ENCODE results near the gene RIGI. TPM values are rescaled to one million over a fixed set of nuclear protein-coding genes. Genes with fewer than 3 reads are reported as not detected.

The RIGI gene
- total and polyA plus RNA-seq, 2 of the 13 experiments (the other 11 are each of a cell fraction or from before 2014, with no cell fraction given) = 3.0 to 8.2 TPM

DNA sequence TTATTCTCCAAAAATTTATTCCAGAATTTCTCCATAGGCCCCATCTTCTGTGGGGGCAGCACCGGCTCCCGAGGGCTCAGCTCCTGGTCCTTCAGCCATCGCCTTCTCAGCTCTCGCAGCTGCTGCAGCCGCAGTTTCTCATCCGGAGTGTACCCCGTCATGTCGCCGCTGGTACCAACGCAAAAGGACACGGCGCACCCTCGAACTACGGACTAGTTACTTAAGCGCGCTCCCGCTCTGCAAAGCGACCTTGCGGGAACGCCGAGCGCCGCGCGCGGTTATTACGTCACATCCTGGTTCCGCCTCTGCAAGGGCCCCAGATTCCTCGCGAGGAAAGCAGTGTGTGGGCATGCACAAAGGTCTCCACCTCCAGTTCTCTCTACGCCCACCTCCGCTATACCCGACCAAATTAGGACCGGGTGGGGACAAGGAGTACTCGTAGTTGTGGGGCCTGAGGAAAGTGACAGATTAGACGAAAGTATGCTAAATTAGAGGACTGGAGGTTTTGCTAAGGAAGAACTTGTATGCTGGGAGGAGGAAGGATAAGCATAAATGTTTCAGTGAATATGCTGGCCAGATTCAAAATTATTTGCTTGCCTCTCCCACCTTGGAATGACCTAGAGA, 47.0 kb upstream of the RIGI start, which contains the start of gene NDUFB6 (continued):
- TF ChIP-seq, protein P1, sequence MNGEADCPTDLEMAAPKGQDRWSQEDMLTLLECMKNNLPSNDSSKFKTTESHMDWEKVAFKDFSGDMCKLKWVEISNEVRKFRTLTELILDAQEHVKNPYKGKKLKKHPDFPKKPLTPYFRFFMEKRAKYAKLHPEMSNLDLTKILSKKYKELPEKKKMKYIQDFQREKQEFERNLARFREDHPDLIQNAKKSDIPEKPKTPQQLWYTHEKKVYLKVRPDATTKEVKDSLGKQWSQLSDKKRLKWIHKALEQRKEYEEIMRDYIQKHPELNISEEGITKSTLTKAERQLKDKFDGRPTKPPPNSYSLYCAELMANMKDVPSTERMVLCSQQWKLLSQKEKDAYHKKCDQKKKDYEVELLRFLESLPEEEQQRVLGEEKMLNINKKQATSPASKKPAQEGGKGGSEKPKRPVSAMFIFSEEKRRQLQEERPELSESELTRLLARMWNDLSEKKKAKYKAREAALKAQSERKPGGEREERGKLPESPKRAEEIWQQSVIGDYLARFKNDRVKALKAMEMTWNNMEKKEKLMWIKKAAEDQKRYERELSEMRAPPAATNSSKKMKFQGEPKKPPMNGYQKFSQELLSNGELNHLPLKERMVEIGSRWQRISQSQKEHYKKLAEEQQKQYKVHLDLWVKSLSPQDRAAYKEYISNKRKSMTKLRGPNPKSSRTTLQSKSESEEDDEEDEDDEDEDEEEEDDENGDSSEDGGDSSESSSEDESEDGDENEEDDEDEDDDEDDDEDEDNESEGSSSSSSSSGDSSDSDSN (CRISPR knock-in tag; IDR thresholded peaks at IDR 0.05) = peak; percentile 53; the same call in 1 of the 2 replicates
- peak; percentile 83 for TF ChIP-seq ELF1 (CRISPR knock-in tag; IDR thresholded peaks at IDR 0.05)
- TF ChIP-seq, protein P2, sequence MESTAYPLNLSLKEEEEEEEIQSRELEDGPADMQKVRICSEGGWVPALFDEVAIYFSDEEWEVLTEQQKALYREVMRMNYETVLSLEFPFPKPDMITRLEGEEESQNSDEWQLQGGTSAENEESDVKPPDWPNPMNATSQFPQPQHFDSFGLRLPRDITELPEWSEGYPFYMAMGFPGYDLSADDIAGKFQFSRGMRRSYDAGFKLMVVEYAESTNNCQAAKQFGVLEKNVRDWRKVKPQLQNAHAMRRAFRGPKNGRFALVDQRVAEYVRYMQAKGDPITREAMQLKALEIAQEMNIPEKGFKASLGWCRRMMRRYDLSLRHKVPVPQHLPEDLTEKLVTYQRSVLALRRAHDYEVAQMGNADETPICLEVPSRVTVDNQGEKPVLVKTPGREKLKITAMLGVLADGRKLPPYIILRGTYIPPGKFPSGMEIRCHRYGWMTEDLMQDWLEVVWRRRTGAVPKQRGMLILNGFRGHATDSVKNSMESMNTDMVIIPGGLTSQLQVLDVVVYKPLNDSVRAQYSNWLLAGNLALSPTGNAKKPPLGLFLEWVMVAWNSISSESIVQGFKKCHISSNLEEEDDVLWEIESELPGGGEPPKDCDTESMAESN (CRISPR knock-in tag; conservative IDR thresholded peaks at IDR 0.05) = 0 out of 2 replicates have a peak, but pooled peaks have one; percentile 56
- peak; percentile 62; the same call in 1 of the 2 replicates for TF ChIP-seq ZNF446 (CRISPR knock-in tag; IDR thresholded peaks at IDR 0.05)
- peak; percentile 60 for TF ChIP-seq ZSCAN21 (CRISPR knock-in tag; IDR thresholded peaks at IDR 0.05; ENCODE audit: borderline replicate concordance)
- peak; percentile 92 for TF ChIP-seq ZNF335 (CRISPR knock-in tag; IDR thresholded peaks at IDR 0.05)
- TF ChIP-seq GABPB1 (CRISPR knock-in tag; IDR thresholded peaks at IDR 0.05) = peak; percentile 99
- peak; percentile 88 for TF ChIP-seq HNRNPLL (IDR thresholded peaks at IDR 0.05; ENCODE audit: low read depth, low read length, poor library complexity, severe bottlenecking)
- peak; percentile 73 for TF ChIP-seq ZNF564 (CRISPR knock-in tag; IDR thresholded peaks at IDR 0.05)
- TF ChIP-seq ZFP41 (CRISPR knock-in tag; IDR thresholded peaks at IDR 0.05; ENCODE audit: borderline replicate concordance) = no peak
- TF ChIP-seq SMARCE1 (IDR thresholded peaks at IDR 0.05; ENCODE audit: borderline replicate concordance) = no peak
- peak; percentile 83 for TF ChIP-seq ZNF501 (CRISPR knock-in tag; IDR thresholded peaks at IDR 0.05)
- no peak for TF ChIP-seq CBX2 (IDR thresholded peaks at IDR 0.05; ENCODE audit: low read depth, low read length)
- TF ChIP-seq CBX2 (CRISPR knock-in tag; IDR thresholded peaks at IDR 0.05; ENCODE audit: low read depth) = no peak
- TF ChIP-seq, protein P3, sequence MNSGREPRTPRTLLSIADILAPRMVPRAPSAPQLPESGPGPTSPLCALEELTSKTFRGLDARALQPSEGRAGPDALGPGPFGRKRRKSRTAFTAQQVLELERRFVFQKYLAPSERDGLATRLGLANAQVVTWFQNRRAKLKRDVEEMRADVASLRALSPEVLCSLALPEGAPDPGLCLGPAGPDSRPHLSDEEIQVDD (CRISPR knock-in tag; IDR thresholded peaks at IDR 0.05; ENCODE audit: borderline replicate concordance) = 0 out of 2 replicates have a peak, but pooled peaks have one; percentile 25
- TF ChIP-seq SIN3A (IDR thresholded peaks at IDR 0.05; ENCODE audit: borderline replicate concordance, low read depth, low read length) = peak; percentile 90
- no peak; the same call in 1 of the 2 replicates for TF ChIP-seq ARNTL (CRISPR knock-in tag; IDR thresholded peaks at IDR 0.05)
- TF ChIP-seq DR1 (CRISPR knock-in tag; IDR thresholded peaks at IDR 0.05) = peak; percentile 80
- peak; percentile 58; the same call in 1 of the 2 replicates for TF ChIP-seq ZNF292 (CRISPR knock-in tag; IDR thresholded peaks at IDR 0.05; ENCODE audit: borderline replicate concordance, low read depth)
- TF ChIP-seq, protein P4, sequence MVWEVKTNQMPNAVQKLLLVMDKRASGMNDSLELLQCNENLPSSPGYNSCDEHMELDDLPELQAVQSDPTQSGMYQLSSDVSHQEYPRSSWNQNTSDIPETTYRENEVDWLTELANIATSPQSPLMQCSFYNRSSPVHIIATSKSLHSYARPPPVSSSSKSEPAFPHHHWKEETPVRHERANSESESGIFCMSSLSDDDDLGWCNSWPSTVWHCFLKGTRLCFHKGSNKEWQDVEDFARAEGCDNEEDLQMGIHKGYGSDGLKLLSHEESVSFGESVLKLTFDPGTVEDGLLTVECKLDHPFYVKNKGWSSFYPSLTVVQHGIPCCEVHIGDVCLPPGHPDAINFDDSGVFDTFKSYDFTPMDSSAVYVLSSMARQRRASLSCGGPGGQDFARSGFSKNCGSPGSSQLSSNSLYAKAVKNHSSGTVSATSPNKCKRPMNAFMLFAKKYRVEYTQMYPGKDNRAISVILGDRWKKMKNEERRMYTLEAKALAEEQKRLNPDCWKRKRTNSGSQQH (CRISPR knock-in tag; IDR thresholded peaks at IDR 0.05; ENCODE audit: low read depth) = 0 out of 2 replicates have a peak, but pooled peaks have one; percentile 55
- TF ChIP-seq, protein P5, sequence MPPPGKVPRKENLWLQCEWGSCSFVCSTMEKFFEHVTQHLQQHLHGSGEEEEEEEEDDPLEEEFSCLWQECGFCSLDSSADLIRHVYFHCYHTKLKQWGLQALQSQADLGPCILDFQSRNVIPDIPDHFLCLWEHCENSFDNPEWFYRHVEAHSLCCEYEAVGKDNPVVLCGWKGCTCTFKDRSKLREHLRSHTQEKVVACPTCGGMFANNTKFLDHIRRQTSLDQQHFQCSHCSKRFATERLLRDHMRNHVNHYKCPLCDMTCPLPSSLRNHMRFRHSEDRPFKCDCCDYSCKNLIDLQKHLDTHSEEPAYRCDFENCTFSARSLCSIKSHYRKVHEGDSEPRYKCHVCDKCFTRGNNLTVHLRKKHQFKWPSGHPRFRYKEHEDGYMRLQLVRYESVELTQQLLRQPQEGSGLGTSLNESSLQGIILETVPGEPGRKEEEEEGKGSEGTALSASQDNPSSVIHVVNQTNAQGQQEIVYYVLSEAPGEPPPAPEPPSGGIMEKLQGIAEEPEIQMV (CRISPR knock-in tag; IDR thresholded peaks at IDR 0.05; ENCODE audit: low read depth) = no peak; the same call in 1 of the 2 replicates
- TF ChIP-seq ZNF607 (CRISPR knock-in tag; IDR thresholded peaks at IDR 0.05; ENCODE audit: borderline replicate concordance) = peak; percentile 28; the same call in 1 of the 2 replicates

Data from HepG2 (cell line).